MG63 (cell line): ENCODE data around the gene HOXA3. TPM values are rescaled to one million over a fixed set of nuclear protein-coding genes. Genes with fewer than 3 reads are reported as not detected.

Experiments
- DNase-seq: peaks from one replicate; pipeline ENCODE4 v3.0.0-alpha.2; 2020
- H3K27me3 ChIP-seq: fragments of 250-450 bp; sonication (Bioruptor Pico); 2 replicates; pipeline ENCODE4 v1.5.1; 2020; ENCODE audit warnings: mild to moderate bottlenecking, moderate library complexity
- H3K36me3 ChIP-seq: fragments of 250-450 bp; sonication (Bioruptor Pico); 2 replicates; pipeline ENCODE4 v1.5.1; 2020; ENCODE audit warnings: mild to moderate bottlenecking, moderate library complexity
- H3K4me3 ChIP-seq: fragments of 250-450 bp; sonication (Bioruptor Pico); 2 replicates; pipeline ENCODE4 v1.5.1; 2020; ENCODE audit warnings: mild to moderate bottlenecking, moderate library complexity
- H3K9me3 ChIP-seq: fragments of 250-450 bp; sonication (Bioruptor Pico); 2 replicates; pipeline ENCODE4 v1.5.1; 2020; ENCODE audit warnings: mild to moderate bottlenecking, moderate library complexity
- total RNA-seq: library from RNA; depleted of rRNA; stranded (reverse); fragments of >200 nt; shearing (Covaris generic); gene quantifications from 2 replicates; pipeline ENCODE4 v1.2.3, GENCODE V29; 2014; ENCODE audit warnings: low replicate concordance

The HOXA3 gene
- total RNA-seq, 1 experiment from 2014 or later = not detected

GRCh38 chr7:27133409-27134231 is 18.8 kb downstream of the HOXA3 start:
- H3K4me3 ChIP-seq = no peak overlapping the region
- no peaks in the 10 kb centered on the region for H3K27me3 ChIP-seq
- peaks cover 7% of the 10 kb centered on the region; the same call in 1 of the 2 replicates for H3K36me3 ChIP-seq
- H3K9me3 ChIP-seq = no peaks in the 10 kb centered on the region
- no peak for DNase-seq

- H3K9me3 ChIP-seq = no peaks in the 10 kb centered on the region
- no peak overlapping the region for H3K4me3 ChIP-seq
- no peaks in the 10 kb centered on the region for H3K27me3 ChIP-seq
Observed at GRCh38 chr7:27132978-27133377, 19.4 kb downstream of the HOXA3 start.

GRCh38 chr7:27132214-27132613 is 20.2 kb downstream of the HOXA3 start:
- Histone ChIP-seq H3K9me3 (no peaks in the 10 kb centered on the region), H3K27me3 (no peaks in the 10 kb centered on the region), H3K36me3 (peaks cover 10% of the 10 kb centered on the region; the same call in 1 of the 2 replicates), H3K4me3 (no peak overlapping the region)
- no peak for DNase-seq

More at GRCh38 chr7:27132978-27133377, 19.4 kb downstream of the HOXA3 start:
- H3K36me3 ChIP-seq = peaks cover 10% of the 10 kb centered on the region; the same call in 1 of the 2 replicates
- DNase-seq = no peak

- H3K27me3 ChIP-seq = no peaks in the 10 kb centered on the region
- H3K4me3 ChIP-seq = peak overlapping the region; percentile 66
- no peak for DNase-seq
- peaks cover 10% of the 10 kb centered on the region; the same call in 1 of the 2 replicates for H3K36me3 ChIP-seq
- no peaks in the 10 kb centered on the region for H3K9me3 ChIP-seq
Observed at GRCh38 chr7:27131390-27131819, 21.0 kb downstream of the HOXA3 start.

GRCh38 chr7:27130540-27131389 is 21.6 kb downstream of the HOXA3 start, which contains the start of gene HOXA4:
HOXA4 (minus strand) TSS chr7:27130757; CDS start chr7:27130733, 24 bp downstream.
- no peaks in the 10 kb centered on the region for H3K27me3 ChIP-seq
- peaks cover 10% of the 10 kb centered on the region; the same call in 1 of the 2 replicates for H3K36me3 ChIP-seq
- no peaks in the 10 kb centered on the region for H3K9me3 ChIP-seq
- H3K4me3 ChIP-seq = peak within 1 kb of the TSS; percentile 66
- DNase-seq = peak; percentile 93

- no peaks in the 10 kb centered on the region for H3K9me3 ChIP-seq
- H3K4me3 ChIP-seq = peak overlapping the region; percentile 66
- no peaks in the 10 kb centered on the region for H3K27me3 ChIP-seq
- H3K36me3 ChIP-seq = peaks cover 10% of the 10 kb centered on the region; the same call in 1 of the 2 replicates
- DNase-seq = peak; percentile 63
Observed at GRCh38 chr7:27129729-27130539, 22.4 kb downstream of the HOXA3 start.

- Histone ChIP-seq H3K27me3 (no peaks in the 10 kb centered on the region), H3K36me3 (peaks cover 10% of the 10 kb centered on the region; the same call in 1 of the 2 replicates), H3K4me3 (peak overlapping the region; percentile 66), H3K9me3 (no peaks in the 10 kb centered on the region)
- DNase-seq = no peak
Observed at GRCh38 chr7:27128776-27129728, 23.3 kb downstream of the HOXA3 start.

- Histone ChIP-seq H3K4me3 (no peak overlapping the region), H3K36me3 (peaks cover 10% of the 10 kb centered on the region; the same call in 1 of the 2 replicates), H3K9me3 (no peaks in the 10 kb centered on the region), H3K27me3 (no peaks in the 10 kb centered on the region)
- no peak for DNase-seq
Observed at GRCh38 chr7:27128034-27128433, 24.3 kb downstream of the HOXA3 start.

GRCh38 chr7:27126596-27127327 is 25.6 kb downstream of the HOXA3 start:
- no peak for DNase-seq
- H3K4me3 ChIP-seq = no peak overlapping the region
- no peaks in the 10 kb centered on the region for H3K27me3 ChIP-seq
- H3K36me3 ChIP-seq = peaks cover 10% of the 10 kb centered on the region; the same call in 1 of the 2 replicates
- H3K9me3 ChIP-seq = no peaks in the 10 kb centered on the region

GRCh38 chr7:27125986-27126394 is 26.4 kb downstream of the HOXA3 start:
- DNase-seq = no peak
- no peaks in the 10 kb centered on the region for H3K9me3 ChIP-seq
- H3K27me3 ChIP-seq = no peaks in the 10 kb centered on the region
- H3K4me3 ChIP-seq = no peak overlapping the region
- H3K36me3 ChIP-seq = peaks cover 10% of the 10 kb centered on the region; the same call in 1 of the 2 replicates

GRCh38 chr7:27124902-27125689 is 27.3 kb downstream of the HOXA3 start:
- Histone ChIP-seq H3K4me3 (no peak overlapping the region), H3K36me3 (peaks cover 10% of the 10 kb centered on the region; the same call in 1 of the 2 replicates), H3K9me3 (no peaks in the 10 kb centered on the region), H3K27me3 (no peaks in the 10 kb centered on the region)
- no peak for DNase-seq

- Histone ChIP-seq H3K9me3 (no peaks in the 10 kb centered on the region), H3K4me3 (no peak overlapping the region), H3K36me3 (peaks cover 9% of the 10 kb centered on the region; the same call in 1 of the 2 replicates), H3K27me3 (no peaks in the 10 kb centered on the region)
- DNase-seq = no peak
Observed at GRCh38 chr7:27124096-27124901, 28.1 kb downstream of the HOXA3 start.

- H3K36me3 ChIP-seq = peaks cover 2% of the 10 kb centered on the region; the same call in 1 of the 2 replicates
- H3K4me3 ChIP-seq = no peak overlapping the region
- no peaks in the 10 kb centered on the region for H3K27me3 ChIP-seq
- no peak for DNase-seq
- no peaks in the 10 kb centered on the region for H3K9me3 ChIP-seq
Observed at GRCh38 chr7:27123477-27124053, 28.8 kb downstream of the HOXA3 start.
